NCI-H1048 (cell line): Measurements from ENCODE around the gene GPRC5C.

Experiments
- DNase-seq: peaks from one replicate; lab custom pipeline; 2025; lab: John Stamatoyannopoulos, UW

GPRC5C gene

GRCh38 chr17:74433421-74434121 is 1.7 kb downstream of the GPRC5C start:
- no peak for DNase-seq

- no peak for DNase-seq
Measured at GRCh38 chr17:74435775-74436359, 4.0 kb downstream of the GPRC5C start.

- DNase-seq = no peak
Measured at GRCh38 chr17:74437702-74438101, 5.8 kb downstream of the GPRC5C start.

GRCh38 chr17:74439691-74440567 is 8.0 kb downstream of the GPRC5C start:
- no peak for DNase-seq

GRCh38 chr17:74441537-74441936 is 9.6 kb downstream of the GPRC5C start:
- no peak for DNase-seq

GRCh38 chr17:74442291-74442669 is 10.4 kb downstream of the GPRC5C start:
- no peak for DNase-seq

- DNase-seq = no peak
Measured at GRCh38 chr17:74442670-74443515, 11.0 kb downstream of the GPRC5C start.

- DNase-seq = no peak
Measured at GRCh38 chr17:74443516-74444296, 11.8 kb downstream of the GPRC5C start.

- DNase-seq = no peak
Measured at GRCh38 chr17:74444406-74444805, 12.5 kb downstream of the GPRC5C start.

- no peak for DNase-seq
Measured at GRCh38 chr17:74445158-74445557, 13.3 kb downstream of the GPRC5C start.

GRCh38 chr17:74446551-74447500 is 14.9 kb downstream of the GPRC5C start:
- DNase-seq = no peak

GRCh38 chr17:74447628-74448159 is 15.8 kb downstream of the GPRC5C start:
- DNase-seq = no peak

- DNase-seq = no peak
Measured at GRCh38 chr17:74448756-74449155, 16.9 kb downstream of the GPRC5C start.

- DNase-seq = no peak
Measured at GRCh38 chr17:74449306-74449705, 17.4 kb downstream of the GPRC5C start.

- DNase-seq = no peak
Measured at GRCh38 chr17:74449773-74450172, 17.9 kb downstream of the GPRC5C start.

GRCh38 chr17:74450231-74450630 is 18.3 kb downstream of the GPRC5C start:
- DNase-seq = no peak

GRCh38 chr17:74450925-74451403 is 19.1 kb downstream of the GPRC5C start:
- DNase-seq = no peak

- no peak for DNase-seq
Measured at GRCh38 chr17:74451557-74451956, 19.7 kb downstream of the GPRC5C start.

- DNase-seq = no peak
Measured at GRCh38 chr17:74452033-74452840, 20.3 kb downstream of the GPRC5C start.
